GM21447 (cell line): ENCODE results near the gene TFEB.
"Not testable (repeated sequence)": the region's sequence is repeated elsewhere in the genome, so short reads cannot be mapped to it uniquely, and the experiment has no call there.

Experiments used
- ATAC-seq: cut with Tn5 transposase; IDR thresholded peaks from one replicate; pipeline ENCODE4 v1.9.1; 2021; ENCODE audit not compliant: unreplicated experiment

The TFEB gene

DNA sequence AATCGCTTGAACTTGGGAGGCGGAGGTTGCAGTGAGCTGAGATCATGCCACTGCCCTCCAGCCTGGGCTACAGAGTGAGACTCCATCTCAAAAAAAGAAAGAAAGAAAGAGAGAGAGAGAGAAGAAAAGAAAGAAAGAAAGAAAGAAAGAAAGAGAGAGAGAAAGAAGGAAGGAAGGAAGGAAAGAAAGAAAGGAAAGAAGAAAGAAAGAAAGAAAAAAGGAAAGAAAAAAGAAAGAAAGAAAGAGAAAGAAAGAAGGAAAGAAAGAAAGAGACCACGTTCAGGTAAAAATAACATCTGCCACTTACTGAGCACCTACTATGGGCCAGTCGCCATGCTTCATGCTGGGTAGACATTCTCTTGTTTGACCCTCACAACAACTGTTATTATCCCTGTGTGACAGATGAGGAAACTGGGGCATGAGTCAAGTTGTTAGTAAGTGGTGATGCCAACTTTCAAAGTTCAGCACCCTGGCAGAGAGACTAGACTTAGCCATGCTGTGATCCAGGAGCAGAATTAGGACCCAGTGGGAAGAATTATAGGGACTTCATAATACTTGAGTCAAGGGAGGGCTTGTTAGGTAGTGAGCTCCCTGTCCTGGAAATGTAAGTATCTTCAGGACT lies 30.7 kb upstream of the TFEB start:
- ATAC-seq: not testable (repeated sequence)

- no peak for ATAC-seq
These were observed 28.1 kb upstream of the TFEB start for GRCh38 chr6:41763470-41763869.

DNA sequence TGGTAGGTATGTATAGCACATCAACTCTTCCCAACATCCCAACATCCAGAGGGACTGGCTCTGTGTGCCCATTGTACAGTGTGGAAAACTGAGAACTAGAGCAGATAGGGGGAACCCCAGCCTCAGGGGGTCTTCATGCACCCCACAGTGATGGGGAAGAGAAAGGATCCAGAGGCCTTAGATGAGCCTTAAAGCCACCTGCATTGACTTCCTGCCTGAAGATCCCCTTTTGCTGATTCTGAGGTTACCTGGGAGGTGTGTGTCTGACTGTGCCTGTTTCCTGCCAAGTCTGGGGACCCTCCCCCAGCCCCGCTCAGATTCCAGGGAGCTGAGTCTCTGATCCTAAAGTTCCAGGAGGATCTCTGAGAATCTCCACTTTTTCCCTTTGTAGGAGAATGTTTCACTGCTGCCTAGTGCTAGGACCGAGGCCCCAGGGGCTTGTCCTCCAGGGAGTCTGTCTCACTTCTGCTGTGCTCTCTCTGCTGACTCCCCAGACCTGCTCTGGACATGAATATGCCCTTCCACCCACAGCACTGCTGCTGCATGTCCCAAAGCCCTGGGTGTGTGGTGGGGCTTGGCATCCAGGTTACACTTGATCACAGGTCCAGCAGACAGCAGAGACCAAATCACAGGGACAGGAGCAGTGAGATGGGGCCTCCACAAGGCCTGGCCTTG lies 24.6 kb upstream of the TFEB start:
- no peak for ATAC-seq

DNA sequence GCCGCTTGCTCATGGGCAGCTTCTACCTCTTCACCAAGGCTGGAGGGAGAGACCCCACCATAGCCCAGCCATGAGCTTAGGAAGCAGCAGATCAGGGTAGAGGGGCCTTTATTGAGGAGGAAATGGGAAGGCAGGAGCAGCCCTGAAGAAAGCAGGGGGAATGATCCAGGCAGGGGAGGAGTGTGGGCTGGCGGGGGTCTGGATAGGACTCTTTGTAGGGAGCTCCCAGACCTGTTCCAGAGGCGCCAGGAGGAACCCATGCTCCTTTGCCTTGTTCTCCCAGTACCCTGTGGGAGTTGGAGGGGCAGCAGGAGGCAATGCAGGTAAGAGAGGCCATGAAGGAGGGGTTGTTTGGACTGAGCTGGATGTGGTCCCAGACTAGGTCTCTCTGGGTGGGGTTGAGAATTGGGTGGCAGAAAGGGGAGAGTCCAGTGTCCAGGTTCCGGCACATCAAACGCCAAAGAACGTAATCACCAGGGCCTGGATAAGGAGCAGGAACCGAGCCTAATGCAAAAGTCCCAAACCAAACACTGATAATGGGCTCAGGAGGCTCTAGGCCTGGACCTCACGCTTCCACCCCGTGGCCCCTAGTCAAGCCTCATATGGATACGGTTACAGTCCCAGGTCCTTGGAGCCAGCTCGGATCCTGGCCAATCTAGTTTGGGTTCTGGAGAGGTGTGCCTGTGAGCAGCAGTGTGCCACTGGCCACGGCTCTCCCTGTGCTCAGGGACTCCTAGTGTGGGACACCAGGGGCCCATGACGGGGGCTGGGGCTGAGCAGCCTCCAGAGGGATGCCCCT lies 23.9 kb upstream of the TFEB start:
- no peak for ATAC-seq

DNA sequence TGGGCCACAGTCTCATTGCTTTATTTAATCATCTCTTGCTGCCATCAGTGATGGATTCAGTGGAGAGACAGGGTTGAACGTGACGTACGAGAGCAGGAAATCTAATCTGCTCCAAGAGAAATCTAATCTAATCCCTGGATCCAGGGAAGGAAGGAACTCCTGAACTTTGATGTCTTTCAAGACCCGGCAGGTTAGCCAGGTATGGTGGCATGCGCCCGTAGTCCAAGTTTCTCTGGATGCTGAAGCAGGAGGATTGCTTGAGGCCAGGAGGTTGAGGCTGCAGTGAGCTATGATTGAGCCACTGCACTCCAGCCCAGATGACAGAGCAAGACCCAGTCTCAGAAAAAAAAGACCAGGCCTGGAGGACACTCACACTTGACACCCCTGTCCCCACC lies 23.2 kb upstream of the TFEB start:
- no peak for ATAC-seq

- ATAC-seq: no peak
These were observed 22.7 kb upstream of the TFEB start for GRCh38 chr6:41757931-41758640.

DNA sequence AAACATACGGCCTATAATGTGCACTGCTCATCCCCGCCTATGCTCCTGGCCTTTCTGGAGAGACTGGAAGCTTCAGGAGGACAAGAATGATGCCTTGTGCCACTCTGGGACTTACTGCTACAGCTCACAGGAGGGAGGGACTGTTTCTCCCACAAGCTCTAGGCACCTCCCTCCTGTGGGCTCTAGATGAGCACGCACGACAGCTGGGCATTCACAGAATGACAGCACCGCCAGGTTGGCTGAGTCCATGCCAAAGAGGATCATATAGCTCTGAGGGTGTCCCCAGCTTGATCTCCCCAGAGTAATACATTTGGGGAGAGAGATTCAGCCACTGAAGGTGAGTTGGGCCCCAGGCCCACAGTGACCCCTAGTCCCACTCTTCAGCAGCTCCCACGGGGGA lies 21.9 kb upstream of the TFEB start:
- no peak for ATAC-seq

GRCh38 chr6:41756354-41756753 lies 20.9 kb upstream of the TFEB start:
- ATAC-seq: no peak

- no peak for ATAC-seq
These were observed 20.5 kb upstream of the TFEB start for GRCh38 chr6:41755895-41756294.

- no peak for ATAC-seq
These were observed 15.0 kb upstream of the TFEB start for GRCh38 chr6:41750374-41750773.

- no peak for ATAC-seq
These were observed 13.1 kb upstream of the TFEB start for GRCh38 chr6:41748542-41748941.

- no peak for ATAC-seq
These were observed 12.7 kb upstream of the TFEB start for GRCh38 chr6:41748102-41748477.

DNA sequence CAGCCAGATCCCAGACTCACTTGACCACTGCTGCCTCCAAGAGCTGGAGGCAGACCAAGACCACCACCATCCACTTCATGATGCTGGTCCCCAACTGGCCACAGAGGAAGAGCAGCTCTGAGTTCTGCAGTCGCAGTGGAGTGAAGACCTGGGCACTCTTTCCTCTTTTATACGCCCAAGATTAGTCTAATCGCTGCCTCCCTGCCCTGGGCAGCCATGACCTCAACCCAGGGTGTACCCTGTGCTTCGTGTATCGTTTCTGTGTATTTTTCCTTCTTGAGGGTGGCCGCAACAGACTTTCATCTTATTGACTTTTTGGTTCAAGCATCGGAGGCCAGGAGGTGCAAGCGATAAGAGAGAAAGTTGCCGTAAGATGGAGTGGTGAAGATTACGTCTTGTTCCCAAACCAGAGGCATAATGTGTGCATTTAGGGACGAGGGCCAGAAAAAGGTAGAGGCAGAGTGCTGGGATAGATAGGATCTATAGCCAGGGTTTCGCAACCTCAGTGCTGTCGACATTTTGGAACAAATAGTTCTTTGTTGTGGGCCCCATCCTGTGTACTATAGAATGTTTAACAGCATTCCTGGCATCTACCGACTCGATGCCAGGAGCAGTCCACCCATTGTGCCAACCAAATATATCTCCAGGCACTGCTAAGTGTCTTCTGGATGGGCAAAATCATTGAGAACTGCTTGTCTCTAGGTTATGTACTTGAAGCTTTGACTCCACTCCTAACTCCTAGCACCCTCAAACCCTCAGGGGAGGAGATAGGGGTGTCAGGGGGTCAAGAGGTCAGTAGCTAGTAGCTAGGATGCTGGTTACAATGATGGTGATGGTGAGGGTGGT lies 12.1 kb upstream of the TFEB start, which contains the start of gene PGC:
Gene PGC, minus strand, starts transcription at position 142 of the 846 bp plus-strand sequence. Its CDS starts 63 bp downstream, at position 79.
- no peak for ATAC-seq

DNA sequence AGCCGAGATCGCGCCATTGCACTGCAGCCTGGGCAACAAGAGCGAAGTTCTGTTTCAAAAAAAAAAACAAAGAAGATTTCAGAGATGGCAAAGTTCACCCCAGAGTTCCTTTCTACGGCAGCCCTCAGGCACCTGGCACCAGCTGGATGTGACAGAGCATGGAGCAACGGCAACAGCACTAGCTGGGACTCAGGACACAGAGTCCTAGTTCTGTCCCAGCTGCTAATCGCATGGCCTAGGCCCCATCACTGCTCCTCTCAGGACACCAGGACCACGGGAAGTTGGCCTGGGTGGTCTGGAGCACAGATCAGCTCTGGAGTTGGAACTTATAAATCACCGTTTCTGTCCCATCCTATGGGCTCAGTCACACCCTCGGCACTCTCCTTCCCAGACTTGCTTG lies 10.7 kb upstream of the TFEB start:
- ATAC-seq: no peak

DNA sequence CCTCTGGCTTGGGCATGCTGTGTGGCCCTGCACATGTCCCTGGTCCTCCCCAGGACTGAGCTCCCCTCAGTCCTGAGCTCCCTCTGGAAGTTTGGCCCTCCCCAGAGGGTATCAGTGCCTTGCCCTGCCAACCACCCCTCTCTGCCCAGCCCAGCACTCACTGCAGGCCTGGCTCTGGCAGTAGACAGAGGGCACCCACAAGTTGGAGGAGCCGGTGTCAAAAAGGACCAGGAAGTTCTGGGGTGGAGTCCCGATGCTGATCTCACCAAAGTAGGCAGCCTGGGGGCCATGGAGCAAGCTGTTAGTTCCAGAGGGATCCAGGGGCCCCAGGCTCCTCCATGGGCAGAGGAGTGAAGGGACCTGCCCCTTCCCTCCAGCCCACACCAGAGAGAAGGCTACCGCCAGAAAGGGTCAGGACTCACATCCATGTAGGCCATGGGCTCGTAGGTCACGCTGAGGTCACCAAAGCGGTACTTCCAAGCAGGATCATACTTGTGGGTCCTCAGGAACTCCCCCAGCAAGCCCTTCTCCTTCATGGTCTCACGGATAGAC lies 8.9 kb upstream of the TFEB start:
- ATAC-seq: no peak

GRCh38 chr6:41743406-41744235 lies 8.2 kb upstream of the TFEB start:
- no peak for ATAC-seq

GRCh38 chr6:41741625-41742490 lies 6.5 kb upstream of the TFEB start:
- ATAC-seq: no peak

- no peak for ATAC-seq
These were observed 5.2 kb upstream of the TFEB start for GRCh38 chr6:41740366-41741162.
